Psoas muscle (tissue), 7 donors: ENCODE data around the gene SGCE. TPM values are rescaled to one million over a fixed set of nuclear protein-coding genes. Genes with fewer than 3 reads are reported as not detected.

Experiments
- polyA plus RNA-seq, 3 donors: library from polyadenylated mRNA; stranded (reverse); fragments of 200-250 nt; gene quantifications; one replicate each; pipeline ENCODE4 v1.2.3, GENCODE V29; 2013
- total RNA-seq, 4 donors: library from RNA; stranded (reverse); fragmentation: NEBNext Ultra II Directional in 2 of 4; extraction: Animal tissue kit (Norgen Biotek cat#: 25700) in 2 of 4; gene quantifications; one replicate each; pipeline versions ENCODE4 v1.2.1 to v1.2.4, GENCODE V29; 2021 to 2023
- donor health status: healthy with polysubstance abuse.
- donor health status: DM: no; HTN: no; CAD: no; lungs with moderate emphysema.
- donor health status: Bipolar disorder and iron deficiency.
- donor health status: healthy.
- donor health status: DM: no; HTN: no; CAD: no.
- donor health status: DM: no; HTN: no; CAD: no.
- donor health status: DM: yes; HTN: yes; CAD: no.

SGCE gene
- total and polyA plus RNA-seq, 7 donors, result 3.9 to 13.0 (median 6.1) TPM

Other genes with a start within 250 kb of the SGCE start
- gene CASD1, start 146.3 kb downstream of the SGCE start, total RNA-seq, result 10 to 100 TPM; 12.0 to 20.1 (median 14.4) TPM
- gene CASD1, start 146.3 kb downstream of the SGCE start, polyA plus RNA-seq, result 10 to 100 TPM in 1 of 3 donors, 1 to 10 TPM in 2; 9.2 to 10.8 (median 9.8) TPM